CD4-positive, alpha-beta T cell treated with Interleukin-21 for 1 hour (primary cell): ENCODE results near the gene KIRREL1.

Experiments
- DNase-seq: peaks from one replicate; pipeline ENCODE4 v3.0.0-alpha.2; 2020

The KIRREL1 gene

DNA sequence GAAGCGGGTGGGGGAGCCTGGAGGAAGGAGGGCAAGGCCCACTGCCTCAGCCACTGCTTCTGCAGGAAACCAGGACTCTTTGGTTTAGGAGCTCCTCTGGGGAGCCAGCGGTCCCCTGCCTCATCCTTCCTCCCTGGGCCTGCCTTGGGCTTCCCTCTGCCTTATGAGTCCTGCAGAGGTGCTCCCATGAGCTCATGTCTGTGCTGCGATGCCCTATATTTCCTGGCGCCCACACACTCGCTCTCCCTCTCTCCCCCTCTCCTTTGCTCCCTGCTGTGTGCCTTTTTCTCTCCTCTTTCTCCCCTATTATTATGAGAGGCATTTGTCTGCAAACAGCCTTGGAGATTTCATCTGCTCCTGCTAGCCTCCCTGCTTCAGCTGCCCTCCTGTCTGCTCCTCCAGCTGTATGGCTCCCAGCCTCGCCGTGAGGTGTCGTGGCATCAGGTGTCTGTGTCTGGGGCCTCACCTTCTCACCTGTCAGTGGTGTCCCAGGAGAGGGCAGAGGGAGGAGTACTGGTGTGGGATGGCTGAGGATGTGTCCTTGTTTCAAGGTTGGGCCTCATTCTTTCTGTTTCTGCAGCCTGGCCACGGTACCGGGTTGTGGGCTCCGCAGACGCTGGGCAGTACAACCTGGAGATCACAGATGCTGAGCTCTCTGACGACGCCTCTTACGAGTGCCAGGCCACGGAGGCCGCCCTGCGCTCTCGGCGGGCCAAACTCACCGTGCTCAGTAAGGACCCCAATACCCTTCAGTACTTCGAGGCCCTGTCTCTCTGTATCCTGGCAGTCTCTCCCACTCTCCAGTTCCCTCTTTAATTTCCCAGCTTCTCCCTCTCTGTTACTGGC lies 84.2 kb downstream of the KIRREL1 start:
- DNase-seq, result no peak

DNA sequence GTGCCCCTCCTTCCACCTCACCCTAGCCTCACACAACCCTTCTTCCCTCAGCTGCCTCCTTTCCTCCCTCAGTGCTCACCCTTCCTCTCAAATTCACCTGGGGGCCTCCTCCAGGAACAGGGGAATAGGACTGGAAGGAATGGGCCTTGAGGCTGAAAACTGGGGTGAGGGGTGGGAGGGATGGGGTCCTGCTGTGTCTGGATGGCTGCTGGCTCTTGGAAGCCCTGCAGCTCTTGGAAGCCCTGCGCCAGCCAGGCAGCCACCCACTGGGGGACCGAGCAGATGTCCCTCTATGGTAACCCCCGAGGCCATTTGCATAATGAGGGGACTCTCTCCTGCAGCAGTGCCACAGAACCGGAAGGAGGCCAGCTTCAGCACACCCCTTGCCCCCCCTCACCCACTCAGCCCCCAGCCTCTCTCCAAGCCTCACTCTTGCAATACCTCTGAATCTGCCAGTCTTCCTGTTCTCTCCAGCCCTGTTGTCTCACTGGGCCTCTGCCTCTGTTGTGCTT lies 85.2 kb downstream of the KIRREL1 start:
- no peak for DNase-seq

- no peak for DNase-seq
Measured at GRCh38 chr1:158080066-158080465, 86.6 kb downstream of the KIRREL1 start.

DNA sequence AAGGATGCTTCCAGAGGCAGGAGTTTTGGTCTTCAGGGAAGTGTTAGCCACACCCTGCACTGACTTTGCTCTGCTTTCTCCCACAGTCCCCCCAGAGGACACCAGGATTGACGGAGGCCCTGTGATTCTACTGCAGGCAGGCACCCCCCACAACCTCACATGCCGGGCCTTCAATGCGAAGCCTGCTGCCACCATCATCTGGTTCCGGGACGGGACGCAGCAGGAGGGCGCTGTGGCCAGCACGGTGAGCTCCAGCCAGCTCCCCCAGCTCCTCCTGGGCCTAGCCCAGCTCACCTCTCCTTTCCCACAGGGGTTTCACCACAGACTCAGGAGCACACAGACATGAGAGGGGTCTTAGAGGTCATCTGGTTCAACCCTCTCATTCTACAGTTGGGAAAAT lies 90.9 kb downstream of the KIRREL1 start:
- DNase-seq, result no peak

DNA sequence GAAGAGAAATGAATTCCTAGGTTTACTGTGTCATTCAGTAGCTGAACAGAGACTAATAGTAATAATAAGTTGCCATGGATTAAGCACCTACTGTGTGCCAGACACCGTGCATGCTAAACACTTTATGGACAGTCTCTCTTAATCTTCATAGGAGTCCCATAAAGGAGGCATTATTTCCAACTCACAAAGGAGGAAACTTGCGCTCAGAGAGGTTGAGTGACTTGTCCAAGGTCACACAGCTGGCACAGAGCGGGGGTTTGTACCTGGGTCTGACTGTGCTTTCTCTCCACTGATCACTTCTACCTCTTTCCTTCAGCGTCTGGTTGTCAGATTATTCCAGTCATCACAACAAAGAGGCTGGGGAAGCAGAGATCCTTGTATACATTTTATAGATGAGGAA lies 91.3 kb downstream of the KIRREL1 start:
- no peak for DNase-seq

DNA sequence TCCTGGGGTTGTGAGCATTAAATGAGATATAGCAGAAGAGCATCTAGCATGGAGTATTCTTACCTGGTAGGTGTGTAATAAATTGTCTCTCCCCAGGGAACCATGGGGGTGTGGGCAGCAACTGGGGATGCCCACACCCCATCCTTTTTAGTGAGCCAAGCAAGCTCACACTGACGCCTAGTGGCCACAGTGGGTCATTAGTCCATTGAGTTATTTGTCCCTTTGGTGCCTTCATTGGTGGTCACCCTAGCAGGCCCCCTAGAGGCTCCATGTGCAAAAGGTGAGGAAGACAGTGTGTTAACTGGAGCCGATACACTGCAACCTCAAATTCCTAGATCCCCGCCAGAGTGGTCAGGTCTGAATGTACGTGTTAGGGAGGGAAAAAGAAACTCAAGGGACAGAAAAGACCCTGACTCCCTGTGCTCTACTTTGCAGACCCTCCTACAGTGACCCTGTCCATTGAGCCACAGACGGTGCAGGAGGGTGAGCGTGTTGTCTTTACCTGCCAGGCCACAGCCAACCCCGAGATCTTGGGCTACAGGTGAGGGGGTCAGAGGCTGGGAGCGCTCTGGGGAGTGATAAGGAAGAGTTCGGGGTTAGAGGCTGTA lies 94.0 kb downstream of the KIRREL1 start:
- DNase-seq, result peak; percentile 5

DNA sequence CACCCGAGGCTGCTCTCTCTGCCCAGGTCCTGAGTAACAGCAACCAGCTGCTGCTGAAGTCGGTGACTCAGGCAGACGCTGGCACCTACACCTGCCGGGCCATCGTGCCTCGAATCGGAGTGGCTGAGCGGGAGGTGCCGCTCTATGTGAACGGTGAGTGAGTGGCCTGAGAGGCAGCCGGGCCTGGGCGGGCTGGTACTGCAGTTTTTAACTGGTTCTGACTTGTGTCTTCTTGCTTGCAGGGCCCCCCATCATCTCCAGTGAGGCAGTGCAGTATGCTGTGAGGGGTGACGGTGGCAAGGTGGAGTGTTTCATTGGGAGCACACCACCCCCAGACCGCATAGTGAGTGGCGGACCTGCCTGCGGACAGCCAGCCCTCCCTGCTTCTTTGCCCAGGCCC lies 96.0 kb downstream of the KIRREL1 start:
- no peak for DNase-seq

GRCh38 chr1:158089925-158090637 lies 96.6 kb downstream of the KIRREL1 start:
- no peak for DNase-seq

DNA sequence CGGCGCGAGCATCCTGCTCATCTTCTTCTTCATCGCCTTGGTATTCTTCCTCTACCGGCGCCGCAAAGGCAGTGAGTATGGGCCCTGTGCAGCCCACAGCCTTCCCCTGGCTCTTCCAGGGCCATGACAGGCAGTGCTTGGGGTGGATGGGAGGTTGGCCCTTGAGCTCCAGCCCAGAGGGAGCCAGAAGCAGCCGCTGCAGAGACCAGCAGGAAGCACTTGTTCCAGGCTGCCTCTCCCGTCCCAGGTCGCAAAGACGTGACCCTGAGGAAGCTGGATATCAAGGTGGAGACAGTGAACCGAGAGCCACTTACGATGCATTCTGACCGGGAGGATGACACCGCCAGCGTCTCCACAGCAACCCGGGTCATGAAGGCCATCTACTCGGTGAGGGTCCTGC lies 99.9 kb downstream of the KIRREL1 start:
- no peak for DNase-seq

- no peak for DNase-seq
Measured at GRCh38 chr1:158094571-158094970, 101.1 kb downstream of the KIRREL1 start.

DNA sequence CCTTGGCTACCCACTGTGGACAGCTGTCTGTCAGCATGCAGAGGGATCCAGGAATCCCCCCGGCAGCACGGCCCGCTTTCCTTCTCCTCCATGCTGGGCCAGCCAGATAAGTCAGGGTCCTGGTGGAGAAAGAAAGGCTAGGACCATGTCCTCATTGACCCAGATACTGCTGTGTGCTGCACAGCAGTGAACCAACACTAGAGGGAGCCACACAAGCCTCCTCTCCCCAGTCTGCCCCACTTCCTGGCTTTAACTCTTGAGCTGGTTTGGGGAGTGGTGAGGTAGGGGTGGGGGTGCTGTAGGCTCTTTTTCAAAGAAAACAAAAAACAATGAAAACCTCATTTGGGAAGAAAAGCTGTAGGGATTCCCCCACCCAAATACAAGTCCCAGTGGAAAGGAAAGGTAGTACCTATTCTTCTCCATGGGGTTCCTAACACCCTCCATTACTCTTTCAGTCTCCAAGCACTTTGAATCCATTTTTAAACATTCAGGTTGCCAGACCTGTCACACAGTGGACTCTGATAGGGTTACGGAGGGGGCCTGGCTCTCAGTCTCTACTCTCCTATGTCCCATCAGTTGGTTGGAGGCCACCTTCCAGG lies 102.4 kb downstream of the KIRREL1 start:
- peak; percentile 26 for DNase-seq

GRCh38 chr1:158098256-158098655 lies 104.8 kb downstream of the KIRREL1 start:
- DNase-seq, result no peak

- no peak for DNase-seq
Measured at GRCh38 chr1:158099185-158099584, 105.7 kb downstream of the KIRREL1 start.

- no peak for DNase-seq
Measured at GRCh38 chr1:158100498-158100897, 107.1 kb downstream of the KIRREL1 start.

- no peak for DNase-seq
Measured at GRCh38 chr1:158101455-158101854, 108.0 kb downstream of the KIRREL1 start.

DNA sequence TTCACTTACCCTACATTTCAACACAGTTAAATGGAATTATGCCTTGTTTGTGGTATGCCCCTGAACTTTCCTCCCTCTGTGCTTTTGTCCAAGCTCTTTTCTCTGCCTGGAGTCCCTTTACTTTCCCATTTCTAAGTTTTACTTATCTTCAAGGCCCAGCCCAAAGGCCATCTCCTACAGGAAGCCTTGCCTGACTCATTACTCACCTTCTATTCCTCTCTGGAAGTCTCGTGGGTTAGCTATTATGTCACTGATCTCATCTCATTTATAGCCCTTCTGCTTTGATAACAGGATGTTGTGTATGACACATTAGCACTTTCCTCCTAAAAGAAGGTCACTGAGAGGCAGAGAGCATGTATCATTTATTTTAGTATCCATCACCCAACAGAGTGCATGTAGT lies 108.5 kb downstream of the KIRREL1 start:
- DNase-seq, result no peak

GRCh38 chr1:158102881-158103674 lies 109.6 kb downstream of the KIRREL1 start:
- no peak for DNase-seq

- no peak for DNase-seq
Measured at GRCh38 chr1:158103861-158104522, 110.5 kb downstream of the KIRREL1 start.

- DNase-seq, result no peak
Measured at GRCh38 chr1:158104891-158105290, 111.4 kb downstream of the KIRREL1 start.

DNA sequence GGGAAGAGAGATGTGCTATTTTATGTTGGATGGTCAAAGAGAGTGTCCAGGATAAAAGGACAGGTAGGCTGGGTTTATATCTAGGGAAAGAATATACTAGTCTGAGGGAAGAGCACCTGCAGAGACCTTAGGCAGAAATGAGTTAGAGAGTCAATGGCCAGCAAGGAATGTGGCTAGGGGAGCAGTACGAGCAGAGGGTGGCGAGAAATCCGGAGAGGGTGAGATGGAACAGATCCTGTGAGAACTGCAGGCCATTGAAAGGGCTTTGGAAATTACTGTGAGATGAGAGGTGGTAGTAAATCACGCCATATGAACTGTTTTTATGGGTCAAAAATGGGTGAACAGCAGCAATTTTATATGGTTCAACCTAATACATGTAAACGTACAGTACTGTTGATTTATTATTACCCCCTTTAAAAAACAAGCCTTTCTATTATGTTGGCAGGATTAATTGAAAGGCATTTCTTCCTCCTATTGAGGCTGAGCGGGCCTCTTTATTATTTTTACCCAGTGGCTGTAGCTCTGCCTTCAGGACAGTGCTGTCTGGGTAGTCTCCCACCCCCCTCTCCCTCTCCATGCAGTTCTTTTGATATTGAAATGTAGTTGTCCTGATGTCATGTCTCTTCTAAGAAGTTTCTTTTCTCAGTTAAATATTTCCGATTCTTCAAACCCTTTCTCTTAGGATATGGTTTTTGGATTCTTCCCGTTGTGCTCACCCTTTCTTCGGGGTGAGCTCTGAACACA lies 112.1 kb downstream of the KIRREL1 start:
- no peak for DNase-seq

DNA sequence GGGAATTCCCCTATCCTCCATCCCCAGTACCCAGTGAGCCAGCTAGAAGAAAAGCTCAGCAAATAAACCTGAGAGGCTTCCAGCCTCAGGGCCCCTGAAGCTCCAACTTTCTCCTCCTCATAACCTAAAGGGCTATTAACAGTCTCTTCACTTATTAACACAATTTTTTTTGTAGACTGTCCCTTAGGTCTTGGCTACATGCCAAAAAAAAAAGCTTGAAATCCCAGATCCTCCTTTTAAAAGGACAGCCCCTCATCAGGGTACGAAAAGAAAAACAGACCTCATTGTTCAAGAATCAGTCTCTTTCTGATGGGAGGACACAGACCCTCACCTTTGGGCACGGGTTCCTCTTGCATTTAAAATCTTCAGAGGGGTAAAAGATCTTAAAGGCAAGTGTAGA lies 114.5 kb downstream of the KIRREL1 start:
- DNase-seq, result no peak
